NCI-H1417 (cell line): ENCODE measurements around the gene SLC5A3.

Experiments used
- DNase-seq, 3 experiments: peaks; one replicate each; lab custom pipeline; 2025; lab: John Stamatoyannopoulos, UW

The SLC5A3 gene

DNA sequence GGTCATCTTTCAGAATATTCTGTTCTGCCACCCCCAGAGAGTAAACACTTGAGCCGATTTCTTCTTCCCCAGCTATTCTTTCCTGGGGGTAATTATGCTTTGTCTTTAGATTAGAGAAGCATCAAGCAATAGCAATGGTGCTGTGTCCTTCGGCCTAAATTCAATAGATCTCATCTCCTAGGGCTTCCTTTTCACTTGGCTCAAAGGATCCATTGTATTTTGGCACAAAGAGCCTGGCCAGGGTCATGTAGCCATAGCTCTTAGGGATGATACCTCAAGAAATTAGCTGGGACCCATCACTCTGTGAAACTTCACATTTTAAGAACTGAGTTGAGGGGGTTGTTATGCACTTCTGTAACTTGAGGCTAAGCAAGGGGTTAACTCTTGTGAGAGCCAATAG, 27.0 kb downstream of the SLC5A3 start:
- no peak for DNase-seq

DNA sequence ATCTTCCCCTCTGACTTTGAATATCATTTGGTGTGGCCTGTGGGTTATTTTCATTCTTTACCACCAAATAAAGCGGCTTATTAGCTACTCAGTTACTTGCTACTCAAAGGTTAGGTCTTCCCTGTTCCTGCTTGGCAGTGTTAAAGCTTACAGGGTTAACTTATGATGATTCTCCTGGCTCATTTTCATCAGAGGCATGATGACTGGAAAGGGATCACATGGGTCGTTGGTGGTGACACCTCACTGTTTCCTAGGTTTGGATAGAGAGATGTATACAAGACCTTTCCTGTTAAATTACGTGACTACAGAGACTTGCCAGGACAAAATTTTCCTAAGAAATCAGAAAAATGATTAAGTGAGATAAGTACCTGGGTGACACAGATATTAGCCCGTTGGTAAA, 27.4 kb downstream of the SLC5A3 start:
- no peak for DNase-seq

- DNase-seq, result no peak
Measured at GRCh38 chr21:34105947-34106541, 32.7 kb downstream of the SLC5A3 start.

DNA sequence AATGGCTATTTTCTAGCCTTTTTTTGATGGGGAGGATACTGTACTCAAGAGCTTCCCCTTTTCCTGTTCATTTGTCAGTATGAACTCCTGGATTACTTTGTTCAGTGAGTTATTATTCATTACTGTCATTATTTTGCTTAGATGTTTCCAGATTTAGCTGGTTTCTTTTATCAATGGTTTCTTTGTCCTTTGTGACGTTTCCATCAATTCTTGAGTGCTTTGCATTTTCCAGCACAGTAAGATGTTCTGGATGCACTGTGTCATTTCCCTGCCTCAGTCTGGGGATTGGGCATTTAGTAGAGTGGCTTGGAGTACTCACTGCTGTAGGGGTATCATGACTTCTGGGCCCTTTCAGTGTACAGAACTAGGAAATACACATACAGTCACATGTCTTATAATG, 34.2 kb downstream of the SLC5A3 start:
- no peak for DNase-seq

DNA sequence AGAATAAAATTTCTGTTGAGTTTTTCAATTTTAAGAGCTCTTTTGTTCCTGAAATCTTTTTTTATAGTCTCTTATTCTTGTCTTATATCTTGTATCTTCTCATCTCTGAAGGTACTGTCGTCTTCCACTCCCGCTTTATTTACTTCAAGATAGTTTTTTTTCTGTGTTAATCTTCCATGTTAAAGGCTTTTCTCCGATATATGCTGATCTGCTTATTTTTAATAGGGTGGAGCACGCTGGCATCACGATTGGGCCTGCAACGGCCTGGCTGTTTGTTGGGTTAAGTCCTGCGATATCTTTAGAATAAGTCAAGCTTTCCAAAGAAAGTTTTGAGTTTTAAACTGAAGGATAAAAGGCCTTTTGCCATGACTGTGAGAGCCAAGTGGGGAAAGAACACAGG, 35.7 kb downstream of the SLC5A3 start:
- DNase-seq, result no peak

GRCh38 chr21:34110594-34111202, 37.3 kb downstream of the SLC5A3 start:
- DNase-seq, result no peak

GRCh38 chr21:34112316-34113033, 39.1 kb downstream of the SLC5A3 start:
- no peak for DNase-seq

- DNase-seq, result peak in 2 of 3 experiments; percentile 37 to 44
Measured at GRCh38 chr21:34113842-34114241, 40.5 kb downstream of the SLC5A3 start.

- no peak for DNase-seq
Measured at GRCh38 chr21:34115160-34115559, 41.8 kb downstream of the SLC5A3 start.

DNA sequence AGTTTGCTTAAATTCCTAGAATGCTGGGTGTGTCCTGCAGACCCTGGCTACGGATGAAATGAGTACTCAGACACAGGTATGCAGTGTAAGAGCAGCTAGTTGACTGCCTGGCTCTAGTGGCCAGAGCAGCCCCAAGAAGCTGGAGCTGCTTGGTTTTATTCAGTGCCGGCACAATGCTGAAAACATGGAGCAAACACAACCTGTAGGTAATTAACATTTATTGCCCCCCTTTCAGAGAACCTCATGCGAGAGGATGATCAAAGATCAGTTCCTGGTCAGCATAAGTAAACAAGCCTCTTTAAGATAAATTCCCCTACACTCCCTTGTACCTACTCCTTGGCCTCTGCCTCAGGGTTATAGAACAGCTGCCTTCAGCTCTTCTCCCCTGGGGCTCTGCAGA, 43.2 kb downstream of the SLC5A3 start:
- DNase-seq, result no peak

DNA sequence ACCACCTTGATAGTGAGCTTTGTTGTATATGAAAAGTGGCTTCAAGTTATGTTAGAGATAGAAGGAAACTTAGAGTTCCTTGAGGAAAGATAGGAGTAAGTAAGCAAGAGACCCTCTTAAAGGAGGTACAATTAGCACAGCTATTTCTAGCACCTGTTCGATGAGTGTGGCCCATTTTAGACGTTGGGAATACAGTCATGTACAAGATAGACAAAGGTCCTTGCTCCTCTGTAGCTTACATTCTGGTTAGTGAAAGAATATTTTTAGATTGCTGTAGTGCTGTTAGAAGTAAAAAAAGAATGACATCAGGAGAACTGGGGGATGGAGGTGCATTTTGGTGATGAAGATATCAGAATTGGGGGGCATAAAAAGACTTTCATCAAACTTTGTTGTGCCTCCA, 47.5 kb downstream of the SLC5A3 start:
- DNase-seq, result no peak

DNA sequence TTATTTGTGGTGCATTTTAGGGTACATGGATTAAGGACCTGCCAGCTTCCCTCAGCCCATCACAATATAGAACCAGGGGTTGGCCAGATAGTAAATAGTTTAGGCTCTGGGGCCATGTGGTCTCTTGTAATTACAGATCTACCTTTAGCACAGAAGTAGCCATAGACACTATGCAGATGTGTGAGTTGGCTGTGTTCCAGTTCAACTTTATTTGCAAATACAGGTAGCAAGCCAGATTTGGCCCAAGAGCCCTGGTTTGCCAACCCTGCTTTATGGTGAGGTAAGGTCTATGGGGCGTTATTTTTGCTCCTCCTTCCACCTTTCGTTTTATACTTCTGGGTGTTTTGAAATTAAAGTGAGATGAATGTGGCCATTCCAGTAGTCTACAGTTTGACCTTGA, 48.7 kb downstream of the SLC5A3 start:
- peak in 1 of 3 experiments; percentile 42 for DNase-seq
